Measurements from ENCODE around the gene CHN2.
"Not testable (repeated sequence)": the region's sequence is repeated elsewhere in the genome, so short reads cannot be mapped to it uniquely, and the experiment has no call there.

The CHN2 gene

GRCh38 chr7:29511337-29511736 is 316.8 kb downstream of the CHN2 start:
- no peak for DNase-seq

- no peak for DNase-seq
Measured at GRCh38 chr7:29511851-29512250, 317.3 kb downstream of the CHN2 start.

GRCh38 chr7:29516491-29516890 is 321.9 kb downstream of the CHN2 start:
- no peak for DNase-seq

GRCh38 chr7:29518616-29519015 is 324.0 kb downstream of the CHN2 start:
- no peak for DNase-seq

GRCh38 chr7:29523728-29524127 is 329.2 kb downstream of the CHN2 start:
- no peak for DNase-seq

GRCh38 chr7:29527505-29528108 is 333.0 kb downstream of the CHN2 start:
- no peak for DNase-seq

GRCh38 chr7:29528526-29528925 is 334.0 kb downstream of the CHN2 start:
- not testable (repeated sequence) for DNase-seq
